HCT116 (cell line): ENCODE data around the gene LRIG1. TPM values are rescaled to one million over a fixed set of nuclear protein-coding genes. Genes with fewer than 3 reads are reported as not detected.

Source experiments
- ATAC-seq: fragments of 200-7000 bp; cut with Tn5 transposase; 2 replicates; pipeline ENCODE4 v1.9.1; 2020; ENCODE audit warnings: mild to moderate bottlenecking, moderate library complexity
- BruUV-seq: library from RNA; stranded (reverse); fragments of 400-500 nt; replicated peaks from 2 replicates; lab custom pipeline; 2021; lab: Mats Ljungman, UMichigan
- CTCF ChIA-PET: fragments of 300-600 bp; sonication (Branson Sonifier 250); formaldehyde crosslinking; loops from one replicate; lab custom pipeline; 2021; ENCODE audit warnings: antibody characterized with exemption; lab: Charles Lee
- POLR2A ChIA-PET: fragments of 300-600, 350-600 bp; sonication (Branson Sonifier 250); formaldehyde crosslinking; loops from one replicate; lab custom pipeline; 2021; ENCODE audit warnings: antibody characterized with exemption; lab: Charles Lee
- RAD21 ChIA-PET, 2 experiments: fragments of 300-600 bp; sonication (Branson Sonifier 250); formaldehyde crosslinking; loops; one replicate each; lab custom pipeline; 2023; ENCODE audit warnings: low total read pairs in 2 of 2; ENCODE audit not compliant: uncharacterized antibody in 2 of 2, unreplicated experiment in 2 of 2, low non-redundant PET in 1 of 2; lab: Charles Lee
- DNase-seq: peaks from one replicate; pipeline ENCODE4 v3.0.0-alpha.2; 2010; ENCODE audit warnings: low read depth, low spot score
- H2AFZ ChIP-seq: fragments of 200-600 bp; shearing (Covaris generic), sonication (generic); 2 replicates; pipeline ENCODE4 v1.6.1; 2017; ENCODE audit warnings: low read depth, mixed run types, mixed read lengths, antibody characterized with exemption, low read length; ENCODE audit not compliant: poor library complexity, severe bottlenecking
- H3K27ac ChIP-seq: 2 replicates; pipeline ENCODE4 v1.5.1; 2012; ENCODE audit warnings: low read depth, low read length
- H3K27me3 ChIP-seq: fragments of 200-600 bp; sonication (generic); 2 replicates; pipeline ENCODE4 v1.6.1; 2016; ENCODE audit warnings: mixed run types, low read length, mixed read lengths; ENCODE audit not compliant: insufficient read depth
- H3K36me3 ChIP-seq, 2 experiments: fragments of 200-500 bp in 1 of 2; fragments of 200-600 bp in 1 of 2; sonication (Bioruptor generic) in 1 of 2; sonication (generic) in 1 of 2; 2 replicates each; pipeline versions ENCODE4 v1.5.1 to v1.6.1; 2014 to 2016; ENCODE audit warnings: low read length in 2 of 2, inconsistent platforms in 1 of 2, mixed read lengths in 1 of 2, mixed run types in 1 of 2; ENCODE audit not compliant: insufficient read depth in 2 of 2, control insufficient read depth in 1 of 2
- H3K4me1 ChIP-seq, 2 experiments: fragments of 200-600 bp in 1 of 2; sonication (generic) in 1 of 2; 2 replicates each; pipeline versions ENCODE4 v1.5.1 to v1.6.1; 2012 to 2017; ENCODE audit warnings: low read length in 2 of 2, inconsistent platforms in 1 of 2, mild to moderate bottlenecking in 1 of 2, mixed read lengths in 1 of 2, mixed run types in 1 of 2, moderate library complexity in 1 of 2; ENCODE audit not compliant: insufficient read depth in 2 of 2, control insufficient read depth in 1 of 2
- H3K4me2 ChIP-seq: fragments of 200-600 bp; sonication (generic); 2 replicates; pipeline ENCODE4 v1.6.1; 2017; ENCODE audit warnings: mixed run types, low read length, mixed read lengths
- H3K4me3 ChIP-seq, 2 experiments: fragments of 200-600 bp in 1 of 2; sonication (generic) in 1 of 2; replicated peaks in 1 of 2; 2 replicates each; pipeline ENCODE4 v1.5.1; 2011 to 2016; ENCODE audit warnings: low read length in 2 of 2, control low read depth in 1 of 2, low read depth in 1 of 2, mild to moderate bottlenecking in 1 of 2, mixed read lengths in 1 of 2, mixed run types in 1 of 2
- H3K79me2 ChIP-seq: fragments of 200-600 bp; sonication (generic); 2 replicates; pipeline ENCODE4 v1.6.1; 2017; ENCODE audit warnings: mild to moderate bottlenecking, mixed run types, low read length, moderate library complexity, mixed read lengths; ENCODE audit not compliant: insufficient read depth
- H3K9ac ChIP-seq: fragments of 200-600 bp; sonication (generic); 2 replicates; pipeline ENCODE4 v1.6.1; 2016; ENCODE audit warnings: low read length, mixed read lengths
- H3K9me2 ChIP-seq: fragments of 200-600 bp; sonication (generic), shearing (Covaris generic); 2 replicates; pipeline ENCODE4 v1.6.1; 2017; ENCODE audit warnings: mixed run types, mild to moderate bottlenecking, moderate library complexity; ENCODE audit not compliant: insufficient read depth
- H3K9me3 ChIP-seq, 2 experiments: fragments of 200-500 bp in 1 of 2; fragments of 200-600 bp in 1 of 2; sonication (Bioruptor generic) in 1 of 2; sonication (generic) in 1 of 2; 2 replicates each; pipeline ENCODE4 v1.6.1; 2014 to 2017; ENCODE audit warnings: low read length in 2 of 2, mixed read lengths in 2 of 2, inconsistent platforms in 1 of 2, low read depth in 1 of 2, mild to moderate bottlenecking in 1 of 2, mixed run types in 1 of 2, moderate library complexity in 1 of 2; ENCODE audit not compliant: control insufficient read depth in 1 of 2, insufficient read depth in 1 of 2
- H4K20me1 ChIP-seq: fragments of 200-600 bp; sonication (generic), shearing (Covaris generic); 2 replicates; pipeline ENCODE4 v1.6.1; 2017; ENCODE audit warnings: mixed run types, mild to moderate bottlenecking, moderate library complexity; ENCODE audit not compliant: insufficient read depth
- EGR1 ChIP-seq: IDR thresholded peaks from 2 replicates; pipeline ENCODE4 v1.6.1; 2012; ENCODE audit warnings: low read depth
- FOSL1 ChIP-seq: IDR thresholded peaks from 2 replicates; pipeline ENCODE4 v1.6.1; 2012; ENCODE audit warnings: low read depth
- JUND ChIP-seq: IDR thresholded peaks from 2 replicates; pipeline ENCODE4 v1.6.1; 2012
- POLR2A ChIP-seq: IDR thresholded peaks from 2 replicates; pipeline ENCODE4 v1.7.0; 2011; ENCODE audit warnings: borderline replicate concordance; ENCODE audit not compliant: insufficient read depth, insufficient read length; ENCODE audit errors: extremely low read depth
- POLR2AphosphoS5 ChIP-seq: IDR thresholded peaks from 2 replicates; pipeline ENCODE4 v1.6.1; 2011; ENCODE audit warnings: mild to moderate bottlenecking, low read depth, low read length, moderate library complexity
- SIN3A ChIP-seq: IDR thresholded peaks from 2 replicates; pipeline ENCODE4 v1.6.1; 2012; ENCODE audit warnings: low read depth
- SP1 ChIP-seq: IDR thresholded peaks from 2 replicates; pipeline ENCODE4 v1.6.1; 2012; ENCODE audit warnings: low read depth
- SRF ChIP-seq: IDR thresholded peaks from 2 replicates; pipeline ENCODE4 v1.6.1; 2012; ENCODE audit warnings: low read depth
- TCF7L2 ChIP-seq: IDR thresholded peaks from 2 replicates; pipeline ENCODE4 v1.7.0; 2011; ENCODE audit warnings: borderline replicate concordance, inconsistent platforms; ENCODE audit not compliant: insufficient read depth, insufficient read length; ENCODE audit errors: extremely low read depth
- YY1 ChIP-seq: IDR thresholded peaks from 2 replicates; pipeline ENCODE4 v1.6.1; 2011; ENCODE audit warnings: low read length, low read depth, moderate library complexity, mild to moderate bottlenecking; ENCODE audit not compliant: insufficient replicate concordance; ENCODE audit errors: extremely low read depth
- ZFX ChIP-seq: fragments of 450-650 bp; IDR thresholded peaks from 2 replicates; pipeline ENCODE4 v1.6.1; 2017
- ZNF274 ChIP-seq: fragments of 200-500 bp; sonication (Bioruptor generic); IDR thresholded peaks from 2 replicates; pipeline ENCODE4 v1.6.1; 2014; ENCODE audit warnings: mild to moderate bottlenecking, low read depth, low read length, inconsistent platforms
- intact Hi-C: fragments of 100-400 bp; cut with micrococcal nuclease; formaldehyde crosslinking; loops from 2 replicates; pipeline ENCODE4 v1.10.0; 2022
- total RNA-seq: library from RNA; stranded (reverse); gene quantifications from one replicate; pipeline ENCODE4 v1.2.1, GENCODE V29; 2021; ENCODE audit not compliant: unreplicated experiment
- TF ChIP-seq, protein P1 (sequence below): IDR thresholded peaks from 2 replicates; pipeline ENCODE4 v1.6.1; 2012
- TF ChIP-seq, protein P2 (sequence below): IDR thresholded peaks from 2 replicates; pipeline ENCODE4 v1.6.1; 2011; ENCODE audit warnings: mild to moderate bottlenecking, low read length, moderate library complexity; ENCODE audit not compliant: insufficient replicate concordance; ENCODE audit errors: extremely low read depth
- TF ChIP-seq, protein P3 (sequence below): IDR thresholded peaks from 2 replicates; pipeline ENCODE4 v1.6.1; 2012; ENCODE audit warnings: low read depth
- TF ChIP-seq, protein P4 (sequence below), 3 experiments: fragments of 200-600 bp in 1 of 3; sonication (generic) in 1 of 3; IDR thresholded peaks in 2 of 3; conservative IDR thresholded peaks in 1 of 3; 2 replicates each; pipeline ENCODE4 v1.5.1; 2012 to 2017; ENCODE audit warnings: low read depth in 2 of 3, low read length in 2 of 3, antibody characterized with exemption in 1 of 3, borderline replicate concordance in 1 of 3, control low read depth in 1 of 3, mild to moderate bottlenecking in 1 of 3, mixed read lengths in 1 of 3, mixed run types in 1 of 3, moderate library complexity in 1 of 3; ENCODE audit not compliant: insufficient read depth in 1 of 3

Gene LRIG1
- total RNA-seq, 1 experiment from 2014 or later = 3.1 TPM

DNA sequence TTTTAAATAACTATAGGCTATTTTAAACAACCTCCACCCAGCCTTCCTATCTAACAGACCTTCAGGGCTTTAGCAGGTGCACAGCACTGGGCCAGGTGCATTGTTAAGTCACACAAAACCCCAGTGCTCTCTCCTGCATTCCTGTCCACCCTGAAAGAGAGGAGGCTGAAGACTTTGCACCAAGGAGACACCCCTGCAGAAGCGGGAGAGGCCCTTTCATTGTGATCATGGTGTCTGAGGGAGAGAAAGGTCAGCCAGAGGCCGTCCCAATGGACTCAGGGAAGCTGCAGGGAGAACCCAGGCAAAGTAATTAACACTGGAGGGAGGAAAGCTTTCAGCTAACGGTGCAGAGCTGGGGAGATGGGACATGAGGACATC lies 5.2 kb downstream of the LRIG1 start:
- CTCF ChIA-PET = no interaction called here
- Histone ChIP-seq H4K20me1 (no peaks in the 10 kb centered on the region), H3K4me2 (no peak overlapping the region), H3K27ac (no peak overlapping the region), H3K4me3 (no peak overlapping the region), H3K36me3 (no peaks in the 10 kb centered on the region), H3K27me3 (peaks cover 33% of the 10 kb centered on the region)
- TF ChIP-seq, protein P1, sequence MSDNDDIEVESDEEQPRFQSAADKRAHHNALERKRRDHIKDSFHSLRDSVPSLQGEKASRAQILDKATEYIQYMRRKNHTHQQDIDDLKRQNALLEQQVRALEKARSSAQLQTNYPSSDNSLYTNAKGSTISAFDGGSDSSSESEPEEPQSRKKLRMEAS = no peak
- TF ChIP-seq SP1 (no peak), ZNF274 (no peak), TCF7L2 (no peak), FOSL1 (no peak), SIN3A (no peak), SRF (no peak), EGR1 (no peak), POLR2A (no peak), JUND (no peak), POLR2AphosphoS5 (no peak), YY1 (no peak), ZFX (no peak)
- TF ChIP-seq, protein P2, sequence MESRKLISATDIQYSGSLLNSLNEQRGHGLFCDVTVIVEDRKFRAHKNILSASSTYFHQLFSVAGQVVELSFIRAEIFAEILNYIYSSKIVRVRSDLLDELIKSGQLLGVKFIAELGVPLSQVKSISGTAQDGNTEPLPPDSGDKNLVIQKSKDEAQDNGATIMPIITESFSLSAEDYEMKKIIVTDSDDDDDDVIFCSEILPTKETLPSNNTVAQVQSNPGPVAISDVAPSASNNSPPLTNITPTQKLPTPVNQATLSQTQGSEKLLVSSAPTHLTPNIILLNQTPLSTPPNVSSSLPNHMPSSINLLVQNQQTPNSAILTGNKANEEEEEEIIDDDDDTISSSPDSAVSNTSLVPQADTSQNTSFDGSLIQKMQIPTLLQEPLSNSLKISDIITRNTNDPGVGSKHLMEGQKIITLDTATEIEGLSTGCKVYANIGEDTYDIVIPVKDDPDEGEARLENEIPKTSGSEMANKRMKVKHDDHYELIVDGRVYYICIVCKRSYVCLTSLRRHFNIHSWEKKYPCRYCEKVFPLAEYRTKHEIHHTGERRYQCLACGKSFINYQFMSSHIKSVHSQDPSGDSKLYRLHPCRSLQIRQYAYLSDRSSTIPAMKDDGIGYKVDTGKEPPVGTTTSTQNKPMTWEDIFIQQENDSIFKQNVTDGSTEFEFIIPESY = no peak
- TF ChIP-seq, protein P3, sequence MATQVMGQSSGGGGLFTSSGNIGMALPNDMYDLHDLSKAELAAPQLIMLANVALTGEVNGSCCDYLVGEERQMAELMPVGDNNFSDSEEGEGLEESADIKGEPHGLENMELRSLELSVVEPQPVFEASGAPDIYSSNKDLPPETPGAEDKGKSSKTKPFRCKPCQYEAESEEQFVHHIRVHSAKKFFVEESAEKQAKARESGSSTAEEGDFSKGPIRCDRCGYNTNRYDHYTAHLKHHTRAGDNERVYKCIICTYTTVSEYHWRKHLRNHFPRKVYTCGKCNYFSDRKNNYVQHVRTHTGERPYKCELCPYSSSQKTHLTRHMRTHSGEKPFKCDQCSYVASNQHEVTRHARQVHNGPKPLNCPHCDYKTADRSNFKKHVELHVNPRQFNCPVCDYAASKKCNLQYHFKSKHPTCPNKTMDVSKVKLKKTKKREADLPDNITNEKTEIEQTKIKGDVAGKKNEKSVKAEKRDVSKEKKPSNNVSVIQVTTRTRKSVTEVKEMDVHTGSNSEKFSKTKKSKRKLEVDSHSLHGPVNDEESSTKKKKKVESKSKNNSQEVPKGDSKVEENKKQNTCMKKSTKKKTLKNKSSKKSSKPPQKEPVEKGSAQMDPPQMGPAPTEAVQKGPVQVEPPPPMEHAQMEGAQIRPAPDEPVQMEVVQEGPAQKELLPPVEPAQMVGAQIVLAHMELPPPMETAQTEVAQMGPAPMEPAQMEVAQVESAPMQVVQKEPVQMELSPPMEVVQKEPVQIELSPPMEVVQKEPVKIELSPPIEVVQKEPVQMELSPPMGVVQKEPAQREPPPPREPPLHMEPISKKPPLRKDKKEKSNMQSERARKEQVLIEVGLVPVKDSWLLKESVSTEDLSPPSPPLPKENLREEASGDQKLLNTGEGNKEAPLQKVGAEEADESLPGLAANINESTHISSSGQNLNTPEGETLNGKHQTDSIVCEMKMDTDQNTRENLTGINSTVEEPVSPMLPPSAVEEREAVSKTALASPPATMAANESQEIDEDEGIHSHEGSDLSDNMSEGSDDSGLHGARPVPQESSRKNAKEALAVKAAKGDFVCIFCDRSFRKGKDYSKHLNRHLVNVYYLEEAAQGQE = no peak
- TF ChIP-seq, protein P4, sequence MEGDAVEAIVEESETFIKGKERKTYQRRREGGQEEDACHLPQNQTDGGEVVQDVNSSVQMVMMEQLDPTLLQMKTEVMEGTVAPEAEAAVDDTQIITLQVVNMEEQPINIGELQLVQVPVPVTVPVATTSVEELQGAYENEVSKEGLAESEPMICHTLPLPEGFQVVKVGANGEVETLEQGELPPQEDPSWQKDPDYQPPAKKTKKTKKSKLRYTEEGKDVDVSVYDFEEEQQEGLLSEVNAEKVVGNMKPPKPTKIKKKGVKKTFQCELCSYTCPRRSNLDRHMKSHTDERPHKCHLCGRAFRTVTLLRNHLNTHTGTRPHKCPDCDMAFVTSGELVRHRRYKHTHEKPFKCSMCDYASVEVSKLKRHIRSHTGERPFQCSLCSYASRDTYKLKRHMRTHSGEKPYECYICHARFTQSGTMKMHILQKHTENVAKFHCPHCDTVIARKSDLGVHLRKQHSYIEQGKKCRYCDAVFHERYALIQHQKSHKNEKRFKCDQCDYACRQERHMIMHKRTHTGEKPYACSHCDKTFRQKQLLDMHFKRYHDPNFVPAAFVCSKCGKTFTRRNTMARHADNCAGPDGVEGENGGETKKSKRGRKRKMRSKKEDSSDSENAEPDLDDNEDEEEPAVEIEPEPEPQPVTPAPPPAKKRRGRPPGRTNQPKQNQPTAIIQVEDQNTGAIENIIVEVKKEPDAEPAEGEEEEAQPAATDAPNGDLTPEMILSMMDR (IDR thresholded peaks at IDR 0.05 in 2 of 3, conservative IDR thresholded peaks at IDR 0.05 in 1 of 3; ENCODE audit: borderline replicate concordance in 1 of 3, insufficient read depth in 1 of 3, low read depth in 2 of 3, low read length in 2 of 3) = no peak
- TF ChIP-seq, all 23 proteins: peak for 0
- ChIA-PET RAD21 (no interaction called here), POLR2A (no interaction called here)
- DNase-seq (no peak), ATAC-seq (no peak)
- Histone ChIP-seq H3K9me2 (no peaks in the 10 kb centered on the region), H3K9me3 (no peaks in the 10 kb centered on the region), H3K4me1 (peaks cover 0 to 2% of the 10 kb centered on the region in 2 experiments; a peak in 1 of 4 replicates), H3K79me2 (no peaks in the 10 kb centered on the region), H2AFZ (no peak overlapping the region), H3K9ac (no peak overlapping the region)
- intact Hi-C loops = no loop called here
- BruUV-seq = no TSS peak
